Calu3 (cell line): ENCODE results near the gene HSPA1A. TPM values are rescaled to one million over a fixed set of nuclear protein-coding genes. Genes with fewer than 3 reads are reported as not detected.

Source experiments
- BruUV-seq: library from RNA; stranded (reverse); fragments of 400-500 nt; replicated peaks from 2 replicates; lab custom pipeline; 2021; lab: Mats Ljungman, UMichigan
- CTCF ChIA-PET: fragments of 300-600 bp; sonication (Branson Sonifier 250); formaldehyde crosslinking; loops from one replicate; lab custom pipeline; 2022; ENCODE audit warnings: antibody characterized with exemption; lab: Charles Lee
- DNase-seq: peaks from one replicate; pipeline ENCODE4 v3.0.0; 2022
- H3K27ac Mint-ChIP-seq: one replicate; pipeline ENCODE4 v1.8.0; 2022; ENCODE audit warnings: mixed read lengths; ENCODE audit not compliant: unreplicated experiment
- H3K27me3 Mint-ChIP-seq: one replicate; pipeline ENCODE4 v1.8.0; 2022; ENCODE audit warnings: mixed read lengths; ENCODE audit not compliant: unreplicated experiment
- H3K36me3 Mint-ChIP-seq: one replicate; pipeline ENCODE4 v1.8.0; 2022; ENCODE audit warnings: mild to moderate bottlenecking, moderate library complexity, mixed read lengths; ENCODE audit not compliant: insufficient read depth, unreplicated experiment
- H3K4me1 Mint-ChIP-seq: one replicate; pipeline ENCODE4 v1.8.0; 2022; ENCODE audit warnings: mild to moderate bottlenecking, low read depth, mixed read lengths; ENCODE audit not compliant: unreplicated experiment
- H3K4me3 Mint-ChIP-seq: one replicate; pipeline ENCODE4 v1.8.0; 2022; ENCODE audit warnings: mild to moderate bottlenecking, low read depth, moderate library complexity, mixed read lengths; ENCODE audit not compliant: unreplicated experiment
- H3K9me3 Mint-ChIP-seq: one replicate; pipeline ENCODE4 v1.8.0; 2022; ENCODE audit warnings: low read depth, mixed read lengths; ENCODE audit not compliant: unreplicated experiment
- CTCF ChIP-seq: fragments of 200-600 bp; IDR thresholded peaks from one replicate; pipeline ENCODE4 v1.8.0; 2022; ENCODE audit warnings: antibody characterized with exemption; ENCODE audit not compliant: unreplicated experiment
- intact Hi-C: fragments of 100-400 bp; cut with micrococcal nuclease; formaldehyde crosslinking; loops from one replicate; pipeline ENCODE4 v1.10.0; 2022; ENCODE audit not compliant: unreplicated experiment
- total RNA-seq: library from RNA; stranded (reverse); gene quantifications from 2 replicates; pipeline ENCODE4 v1.2.3, GENCODE V29; 2022

HSPA1A gene
- total RNA-seq, 1 experiment from 2014 or later: 1,263 TPM

- Mint-ChIP-seq H3K9me3 (no peaks in the 10 kb centered on the region), H3K4me3 (no peak overlapping the region), H3K36me3 (peaks cover 32% of the 10 kb centered on the region), H3K27ac (no peak overlapping the region), H3K27me3 (no peaks in the 10 kb centered on the region), H3K4me1 (peaks cover 42% of the 10 kb centered on the region)
- CTCF ChIA-PET: interaction anchor here (0.9 to 4.0 kb wide), 8 partner anchors 19 to 225 kb away, joined by 3 to 51 read pairs (median 8); partner anchors contain the start of genes DDAH2, HSPA1A, HSPA1B and HSPA1L
- no TSS peak for BruUV-seq
- TF ChIP-seq CTCF: no peak
- DNase-seq: no peak
- intact Hi-C loops: loop anchor here (10.0 kb wide), 1 partner anchor 173 kb away; the partner anchor contains the start of gene CFB
Measured at GRCh38 chr6:31771992-31772358, 43.4 kb upstream of the HSPA1A start.

DNA sequence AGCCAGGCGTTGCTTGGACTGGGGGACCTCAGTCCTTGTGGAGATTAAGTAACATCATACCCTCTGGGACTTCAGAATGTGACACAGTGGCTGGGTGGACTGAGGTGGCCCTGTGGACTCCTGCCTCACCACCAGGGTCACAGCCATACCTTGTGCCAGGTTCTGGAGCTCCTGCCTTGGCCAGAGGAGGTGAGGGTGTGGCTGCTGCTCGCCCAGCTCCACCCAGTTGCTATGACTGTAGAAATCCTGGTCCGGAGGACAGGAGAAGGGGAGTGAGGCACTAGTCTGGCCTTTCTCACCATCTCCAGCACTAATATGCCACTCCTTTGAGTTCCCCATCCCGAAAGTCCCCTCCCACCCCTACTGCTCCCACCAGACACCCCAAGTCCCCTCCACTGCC lies 40.2 kb upstream of the HSPA1A start:
- intact Hi-C loops: loop anchor here (2.0 to 10.0 kb wide), 4 partner anchors 47 to 170 kb away; partner anchors contain the start of genes CFB and NEU1
- peaks cover 43% of the 10 kb centered on the region for H3K4me1 Mint-ChIP-seq
- H3K36me3 Mint-ChIP-seq: peaks cover 63% of the 10 kb centered on the region
- peak; percentile 13 for TF ChIP-seq CTCF
- CTCF ChIA-PET: interaction anchor here (0.6 to 4.0 kb wide), 23 partner anchors 9 to 454 kb away, joined by 3 to 51 read pairs (median 5); partner anchors contain the start of genes HSPA1B, LSM2, LY6G5C and LY6G6F
- no peaks in the 10 kb centered on the region for H3K9me3 Mint-ChIP-seq
- DNase-seq: peak; percentile 85
- peak overlapping the region; percentile 65 for H3K4me3 Mint-ChIP-seq
- no peaks in the 10 kb centered on the region for H3K27me3 Mint-ChIP-seq
- peak overlapping the region; percentile 94 for H3K27ac Mint-ChIP-seq
- BruUV-seq: no TSS peak

GRCh38 chr6:31775633-31776484 lies 39.5 kb upstream of the HSPA1A start:
- no peaks in the 10 kb centered on the region for H3K27me3 Mint-ChIP-seq
- peak overlapping the region; percentile 94 for H3K27ac Mint-ChIP-seq
- no peaks in the 10 kb centered on the region for H3K9me3 Mint-ChIP-seq
- H3K4me1 Mint-ChIP-seq: peaks cover 43% of the 10 kb centered on the region
- intact Hi-C loops: loop anchor here (2.0 to 10.0 kb wide), 4 partner anchors 46 to 169 kb away; partner anchors contain the start of genes CFB and NEU1
- TSS peak; percentile 55 for BruUV-seq
- peak; percentile 63 for DNase-seq
- no peak for TF ChIP-seq CTCF
- CTCF ChIA-PET: interaction anchor here (0.6 to 4.0 kb wide), 24 partner anchors 12 to 455 kb away, joined by 3 to 51 read pairs (median 7); partner anchors contain the start of genes CFB, HSPA1B, LSM2 and LY6G5C
- H3K4me3 Mint-ChIP-seq: peak overlapping the region; percentile 65
- peaks cover 70% of the 10 kb centered on the region for H3K36me3 Mint-ChIP-seq

DNA sequence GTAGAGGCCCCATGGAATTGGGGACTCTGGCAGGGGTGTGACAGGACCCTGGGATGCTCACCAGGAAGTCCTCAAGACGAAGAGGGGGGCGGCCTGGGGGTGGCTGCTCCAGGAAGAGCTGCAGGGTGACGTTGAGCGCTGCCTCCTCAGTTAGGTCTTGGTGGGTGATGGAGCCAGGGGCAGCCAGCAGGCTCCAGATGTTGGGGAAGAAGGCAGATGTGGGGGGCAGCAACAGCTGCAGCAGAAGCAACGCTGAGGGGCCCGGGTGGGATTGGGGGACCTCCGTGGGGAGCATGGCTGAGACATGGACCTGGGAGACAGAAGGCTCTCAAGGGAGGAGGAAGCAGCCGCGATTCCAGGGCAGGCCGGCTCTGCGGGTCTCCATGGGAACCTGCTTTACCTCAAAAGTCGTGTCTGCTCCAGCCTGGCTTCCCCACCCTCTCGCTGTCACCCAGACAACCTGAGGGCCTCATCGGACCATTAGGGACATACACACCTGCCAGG lies 38.8 kb upstream of the HSPA1A start:
- BruUV-seq: TSS peak; percentile 78
- CTCF ChIA-PET: interaction anchor here (0.6 to 2.3 kb wide), 8 partner anchors 15 to 176 kb away, joined by 3 to 16 read pairs (median 4); partner anchors contain the start of genes CFB and MSH5
- H3K27ac Mint-ChIP-seq: peak overlapping the region; percentile 94
- no peaks in the 10 kb centered on the region for H3K9me3 Mint-ChIP-seq
- no peaks in the 10 kb centered on the region for H3K27me3 Mint-ChIP-seq
- intact Hi-C loops: loop anchor here (5.0 to 10.0 kb wide), 3 partner anchors 46 to 168 kb away; partner anchors contain the start of genes CFB and NEU1
- peak overlapping the region; percentile 65 for H3K4me3 Mint-ChIP-seq
- H3K36me3 Mint-ChIP-seq: peaks cover 77% of the 10 kb centered on the region
- TF ChIP-seq CTCF: no peak
- peaks cover 43% of the 10 kb centered on the region for H3K4me1 Mint-ChIP-seq
- DNase-seq: peak; percentile 46
